ENCODE data around the gene VWC2.
A peak's percentile ranks its signal among the peaks of the same experiment; 100 is the strongest.

Gene VWC2

GRCh38 chr7:49821181-49821580 lies 47.7 kb downstream of the VWC2 start:
- Mint-ChIP-seq H3K4me1 (peaks cover 28% of the 10 kb centered on the region), H3K4me3 (no peak overlapping the region), H3K27ac (peak overlapping the region in 2 of 3 experiments; percentile 28 to 49), H3K9me3 (peaks cover 5% of the 10 kb centered on the region), H3K27me3 (ENCODE audit: low read depth) (peaks cover 17% of the 10 kb centered on the region), H3K36me3 (ENCODE audit: low read depth) (no peaks in the 10 kb centered on the region)
- TF ChIP-seq CTCF (IDR thresholded peaks at IDR 0.05; ENCODE audit: unreplicated experiment in 3 of 3) = no peak

GRCh38 chr7:49822856-49823255 lies 49.4 kb downstream of the VWC2 start:
- Mint-ChIP-seq H3K27ac (peak overlapping the region; percentile 27 to 86 (median 49)), H3K4me1 (peaks cover 19% of the 10 kb centered on the region), H3K27me3 (ENCODE audit: low read depth) (peaks cover 13% of the 10 kb centered on the region), H3K4me3 (no peak overlapping the region), H3K36me3 (ENCODE audit: low read depth) (no peaks in the 10 kb centered on the region), H3K9me3 (peaks cover 5% of the 10 kb centered on the region)
- TF ChIP-seq CTCF (IDR thresholded peaks at IDR 0.05; ENCODE audit: unreplicated experiment in 3 of 3) = no peak

GRCh38 chr7:49823566-49823965 lies 50.1 kb downstream of the VWC2 start:
- Mint-ChIP-seq H3K27ac (peak overlapping the region in 2 of 3 experiments; percentile 27 to 86), H3K4me3 (no peak overlapping the region), H3K4me1 (peaks cover 19% of the 10 kb centered on the region), H3K27me3 (ENCODE audit: low read depth) (peaks cover 10% of the 10 kb centered on the region), H3K9me3 (peaks cover 5% of the 10 kb centered on the region), H3K36me3 (ENCODE audit: low read depth) (no peaks in the 10 kb centered on the region)
- no peak for TF ChIP-seq CTCF (IDR thresholded peaks at IDR 0.05; ENCODE audit: unreplicated experiment in 3 of 3)

GRCh38 chr7:49839863-49840645 lies 66.6 kb downstream of the VWC2 start:
- no peaks in the 10 kb centered on the region for H3K4me1 Mint-ChIP-seq
- no peaks in the 10 kb centered on the region for H3K36me3 Mint-ChIP-seq (ENCODE audit: low read depth)
- no peak overlapping the region for H3K27ac Mint-ChIP-seq
- TF ChIP-seq CTCF (IDR thresholded peaks at IDR 0.05; ENCODE audit: unreplicated experiment in 3 of 3) = no peak
- H3K9me3 Mint-ChIP-seq = no peaks in the 10 kb centered on the region
- H3K27me3 Mint-ChIP-seq (ENCODE audit: low read depth) = peaks cover 15% of the 10 kb centered on the region
- no peak overlapping the region for H3K4me3 Mint-ChIP-seq

GRCh38 chr7:49840751-49841405 lies 67.4 kb downstream of the VWC2 start:
- Mint-ChIP-seq H3K4me1 (peaks cover 5% of the 10 kb centered on the region), H3K27me3 (ENCODE audit: low read depth) (peaks cover 15% of the 10 kb centered on the region), H3K9me3 (no peaks in the 10 kb centered on the region), H3K36me3 (ENCODE audit: low read depth) (no peaks in the 10 kb centered on the region), H3K27ac (no peak overlapping the region), H3K4me3 (no peak overlapping the region)
- no peak for TF ChIP-seq CTCF (IDR thresholded peaks at IDR 0.05; ENCODE audit: unreplicated experiment in 3 of 3)
